ENCODE measurements around the gene TBC1D3L. TPM values are rescaled to one million over a fixed set of nuclear protein-coding genes. Genes with fewer than 3 reads are reported as not detected.
"Not testable (repeated sequence)": the region's sequence is repeated elsewhere in the genome, so short reads cannot be mapped to it uniquely, and the experiment has no call there.

Gene TBC1D3L
- total RNA-seq (10 to 100 TPM; 12.1 to 13.3 TPM), polyA plus RNA-seq (ENCODE audit: insufficient read length in 6 of 6) (10 to 100 TPM; 19.2 to 40.5 (median 31.2) TPM)
- long read RNA-seq, donor 1, partial matches to known transcripts: 0 of 1 reads
- long read RNA-seq, donor 1, other reads (novel, unspliced or antisense): 0 of 1 reads
- long read RNA-seq, donor 2, partial matches to known transcripts: 6 of 6 reads
- long read RNA-seq, donor 2, other reads (novel, unspliced or antisense): 0 of 6 reads
- long read RNA-seq, donor 3: 0 reads
- long read RNA-seq, donor 4, partial matches to known transcripts: 2 of 2 reads
- long read RNA-seq, donor 4, other reads (novel, unspliced or antisense): 0 of 2 reads
- long read RNA-seq, donor 5: 0 reads
- long read RNA-seq, donor 6: 0 reads
- long read RNA-seq, donor 7, partial matches to known transcripts: 13 of 13 reads
- long read RNA-seq, donor 7, other reads (novel, unspliced or antisense): 0 of 13 reads
- long read RNA-seq, donor 8, partial matches to known transcripts: 8 of 9 reads
- long read RNA-seq, donor 8, other reads (novel, unspliced or antisense): 0 of 9 reads
- long read RNA-seq, donor 9: 0 reads
- long read RNA-seq, donor 10: 0 reads
- long read RNA-seq, donor 11: 0 reads
- long read RNA-seq, donor 12, partial matches to known transcripts: 5 of 5 reads
- long read RNA-seq, donor 12, other reads (novel, unspliced or antisense): 0 of 5 reads

DNA sequence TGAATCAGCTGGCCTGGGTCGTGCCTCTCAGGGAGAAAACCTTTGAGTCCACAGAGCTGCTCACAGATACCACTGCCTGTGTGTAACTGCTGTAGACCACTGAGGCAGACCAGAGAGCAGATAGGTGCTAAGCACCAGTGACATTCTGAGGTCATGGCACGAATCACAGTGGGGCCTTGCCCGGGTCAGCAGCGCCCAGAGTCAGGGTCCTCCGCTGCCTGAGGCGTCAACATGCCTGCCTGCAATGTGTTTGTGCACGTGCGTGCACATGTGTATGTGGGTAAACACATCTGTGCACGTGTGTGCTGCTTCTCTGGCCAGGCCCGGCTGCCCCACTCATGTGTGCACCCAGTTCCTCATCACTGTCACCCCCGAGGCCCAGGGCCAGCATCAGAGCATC, at the start of gene TBC1D3L:
Gene TBC1D3L, minus strand, starts transcription at position 101 of the 400 bp plus-strand sequence. CDS start 1,540 bp downstream, outside the sequence.
- H3K9me3 ChIP-seq: not testable (repeated sequence)

DNA sequence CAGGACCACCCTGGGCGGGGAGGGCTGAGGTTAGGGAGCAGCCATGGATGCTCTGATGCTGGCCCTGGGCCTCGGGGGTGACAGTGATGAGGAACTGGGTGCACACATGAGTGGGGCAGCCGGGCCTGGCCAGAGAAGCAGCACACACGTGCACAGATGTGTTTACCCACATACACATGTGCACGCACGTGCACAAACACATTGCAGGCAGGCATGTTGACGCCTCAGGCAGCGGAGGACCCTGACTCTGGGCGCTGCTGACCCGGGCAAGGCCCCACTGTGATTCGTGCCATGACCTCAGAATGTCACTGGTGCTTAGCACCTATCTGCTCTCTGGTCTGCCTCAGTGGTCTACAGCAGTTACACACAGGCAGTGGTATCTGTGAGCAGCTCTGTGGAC, 14.8 kb upstream of the TBC1D3L start, which contains the start of gene TBC1D3D:
Gene TBC1D3D, plus strand, starts transcription at position 301 of the 400 bp plus-strand sequence. CDS start 1,585 bp downstream, outside the sequence.
- H3K4me1 ChIP-seq; H3K27me3 ChIP-seq; ATAC-seq; H3K4me3 ChIP-seq; intact Hi-C loops (cut with DNase I); H3K36me3 ChIP-seq; H3K9me3 ChIP-seq; DNase-seq; H3K27ac ChIP-seq: not testable (repeated sequence)

More for the DNA sequence above, at the start of gene TBC1D3L:
- ATAC-seq; H3K4me1 ChIP-seq; H3K27ac ChIP-seq; H3K36me3 ChIP-seq; H3K27me3 ChIP-seq; intact Hi-C loops (cut with DNase I); DNase-seq; H3K4me3 ChIP-seq: not testable (repeated sequence)

Other genes starting within 250 kb of the TBC1D3L start
- gene HNF1B, start 244.0 kb downstream of the TBC1D3L start, total RNA-seq: 10 to 100 TPM in 1 of 2 donors, 1 to 10 TPM in 1; 9.6 to 25.2 TPM
- gene HNF1B, start 244.0 kb downstream of the TBC1D3L start, polyA plus RNA-seq (ENCODE audit: insufficient read length in 6 of 6): 10 to 100 TPM; 31.0 to 40.6 (median 36.2) TPM
- not detected for gene TBC1D3K, start 64.6 kb downstream of the TBC1D3L start, total RNA-seq
- 1 to 10 TPM in 1 of 6 donors, not detected in 5; 1.0 TPM for gene TBC1D3K, start 64.6 kb downstream of the TBC1D3L start, polyA plus RNA-seq (ENCODE audit: insufficient read length in 6 of 6)
- 1 to 10 TPM in 1 of 2 donors, under 1 TPM in 1; 0.79 to 3.7 TPM for gene TBC1D3D, start 14.9 kb upstream of the TBC1D3L start, total RNA-seq
- 1 to 10 TPM in 5 of 6 donors, under 1 TPM in 1; 0.46 to 6.2 (median 2.2) TPM for gene TBC1D3D, start 14.9 kb upstream of the TBC1D3L start, polyA plus RNA-seq (ENCODE audit: insufficient read length in 6 of 6)
- gene TBC1D3C, start 79.6 kb upstream of the TBC1D3L start, total RNA-seq: not detected
- gene TBC1D3C, start 79.6 kb upstream of the TBC1D3L start, polyA plus RNA-seq (ENCODE audit: insufficient read length in 6 of 6): under 1 TPM in 2 of 6 donors, not detected in 4; 0.21 to 0.39 TPM
- not detected for gene TBC1D3E, start 138.9 kb upstream of the TBC1D3L start, total RNA-seq
- under 1 TPM in 2 of 6 donors, not detected in 4; 0.20 to 0.21 TPM for gene TBC1D3E, start 138.9 kb upstream of the TBC1D3L start, polyA plus RNA-seq (ENCODE audit: insufficient read length in 6 of 6)
- gene TBC1D3, start 203.5 kb upstream of the TBC1D3L start, total RNA-seq: not detected
- not detected for gene TBC1D3, start 203.5 kb upstream of the TBC1D3L start, polyA plus RNA-seq (ENCODE audit: insufficient read length in 6 of 6)

Measured in left lung (tissue), 14 donors.